Measurements from ENCODE around the gene KLK1. TPM values are rescaled to one million over a fixed set of nuclear protein-coding genes. Genes with fewer than 3 reads are reported as not detected.

KLK1 gene
- total RNA-seq, 3 donors from 2014 or later: 0.33 to 0.44 TPM; not detected in 1

DNA sequence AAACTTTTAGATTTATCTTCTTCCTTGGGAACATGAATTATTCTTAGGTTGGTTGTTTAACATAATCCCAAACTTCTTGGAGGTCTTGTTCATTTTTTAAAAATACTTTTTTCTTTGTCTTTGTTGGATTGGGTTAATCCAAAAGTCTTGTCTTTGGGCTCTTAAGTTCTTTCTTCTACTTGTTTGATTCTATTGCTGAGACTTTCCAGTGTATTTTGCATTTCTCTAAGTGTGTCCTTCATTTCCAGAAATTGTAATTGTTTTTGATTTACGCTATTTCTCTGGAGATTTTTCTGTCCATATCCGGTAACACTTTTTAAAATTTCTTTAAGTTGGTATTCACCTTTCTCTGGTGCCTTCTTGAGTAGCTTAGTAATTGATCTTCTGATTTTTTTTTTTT is 19.6 kb upstream of the KLK1 start:
- DNase-seq (ENCODE audit: low spot score in 2 of 2): no peak
- intact Hi-C loops (cut with DNase I; ENCODE audit: low total_unique reads): no loop called here

DNA sequence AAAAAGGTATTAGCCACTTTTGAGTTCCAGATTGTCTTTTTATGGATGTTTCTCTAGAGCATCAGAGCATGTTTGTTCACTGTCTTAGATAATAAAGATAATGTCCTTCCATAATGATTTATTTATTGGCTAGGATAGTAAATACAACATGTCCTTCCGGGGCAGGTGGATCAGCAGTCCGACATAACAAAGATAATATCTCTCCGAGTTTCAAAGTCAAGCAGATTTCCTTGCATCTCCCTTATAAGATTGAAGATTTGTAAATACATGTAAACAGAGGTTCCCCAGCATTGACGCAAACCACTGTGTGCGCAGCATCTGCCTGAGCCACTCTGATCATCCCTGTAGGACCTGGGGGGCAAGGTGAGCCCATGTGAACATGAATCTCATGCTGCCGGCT is 18.5 kb upstream of the KLK1 start:
- Histone ChIP-seq H3K27ac (no peak overlapping the region), H3K27me3 (peaks cover 0 to 5% of the 10 kb centered on the region in 2 donors), H3K4me1 (no peaks in the 10 kb centered on the region), H3K36me3 (no peaks in the 10 kb centered on the region), H3K4me3 (no peak overlapping the region), H3K9me3 (peaks cover 7 to 26% of the 10 kb centered on the region in 2 donors)
- intact Hi-C loops (cut with DNase I; ENCODE audit: low total_unique reads): no loop called here
- no peak for DNase-seq (ENCODE audit: low spot score in 2 of 2)
- TF ChIP-seq, protein P1, sequence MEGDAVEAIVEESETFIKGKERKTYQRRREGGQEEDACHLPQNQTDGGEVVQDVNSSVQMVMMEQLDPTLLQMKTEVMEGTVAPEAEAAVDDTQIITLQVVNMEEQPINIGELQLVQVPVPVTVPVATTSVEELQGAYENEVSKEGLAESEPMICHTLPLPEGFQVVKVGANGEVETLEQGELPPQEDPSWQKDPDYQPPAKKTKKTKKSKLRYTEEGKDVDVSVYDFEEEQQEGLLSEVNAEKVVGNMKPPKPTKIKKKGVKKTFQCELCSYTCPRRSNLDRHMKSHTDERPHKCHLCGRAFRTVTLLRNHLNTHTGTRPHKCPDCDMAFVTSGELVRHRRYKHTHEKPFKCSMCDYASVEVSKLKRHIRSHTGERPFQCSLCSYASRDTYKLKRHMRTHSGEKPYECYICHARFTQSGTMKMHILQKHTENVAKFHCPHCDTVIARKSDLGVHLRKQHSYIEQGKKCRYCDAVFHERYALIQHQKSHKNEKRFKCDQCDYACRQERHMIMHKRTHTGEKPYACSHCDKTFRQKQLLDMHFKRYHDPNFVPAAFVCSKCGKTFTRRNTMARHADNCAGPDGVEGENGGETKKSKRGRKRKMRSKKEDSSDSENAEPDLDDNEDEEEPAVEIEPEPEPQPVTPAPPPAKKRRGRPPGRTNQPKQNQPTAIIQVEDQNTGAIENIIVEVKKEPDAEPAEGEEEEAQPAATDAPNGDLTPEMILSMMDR (IDR thresholded peaks at IDR 0.05): no peak

More for the DNA sequence above, 19.6 kb upstream of the KLK1 start:
- Histone ChIP-seq H3K4me3 (no peak overlapping the region), H3K27me3 (peaks cover 0 to 2% of the 10 kb centered on the region in 2 donors), H3K27ac (no peak overlapping the region), H3K4me1 (no peaks in the 10 kb centered on the region), H3K9me3 (peaks cover 7 to 26% of the 10 kb centered on the region in 2 donors), H3K36me3 (no peaks in the 10 kb centered on the region)
- no peak for TF ChIP-seq POLR2AphosphoS5 (IDR thresholded peaks at IDR 0.05)
- TF ChIP-seq POLR2A (IDR thresholded peaks at IDR 0.05): no peak
- TF ChIP-seq, protein P1 (IDR thresholded peaks at IDR 0.05): no peak

DNA sequence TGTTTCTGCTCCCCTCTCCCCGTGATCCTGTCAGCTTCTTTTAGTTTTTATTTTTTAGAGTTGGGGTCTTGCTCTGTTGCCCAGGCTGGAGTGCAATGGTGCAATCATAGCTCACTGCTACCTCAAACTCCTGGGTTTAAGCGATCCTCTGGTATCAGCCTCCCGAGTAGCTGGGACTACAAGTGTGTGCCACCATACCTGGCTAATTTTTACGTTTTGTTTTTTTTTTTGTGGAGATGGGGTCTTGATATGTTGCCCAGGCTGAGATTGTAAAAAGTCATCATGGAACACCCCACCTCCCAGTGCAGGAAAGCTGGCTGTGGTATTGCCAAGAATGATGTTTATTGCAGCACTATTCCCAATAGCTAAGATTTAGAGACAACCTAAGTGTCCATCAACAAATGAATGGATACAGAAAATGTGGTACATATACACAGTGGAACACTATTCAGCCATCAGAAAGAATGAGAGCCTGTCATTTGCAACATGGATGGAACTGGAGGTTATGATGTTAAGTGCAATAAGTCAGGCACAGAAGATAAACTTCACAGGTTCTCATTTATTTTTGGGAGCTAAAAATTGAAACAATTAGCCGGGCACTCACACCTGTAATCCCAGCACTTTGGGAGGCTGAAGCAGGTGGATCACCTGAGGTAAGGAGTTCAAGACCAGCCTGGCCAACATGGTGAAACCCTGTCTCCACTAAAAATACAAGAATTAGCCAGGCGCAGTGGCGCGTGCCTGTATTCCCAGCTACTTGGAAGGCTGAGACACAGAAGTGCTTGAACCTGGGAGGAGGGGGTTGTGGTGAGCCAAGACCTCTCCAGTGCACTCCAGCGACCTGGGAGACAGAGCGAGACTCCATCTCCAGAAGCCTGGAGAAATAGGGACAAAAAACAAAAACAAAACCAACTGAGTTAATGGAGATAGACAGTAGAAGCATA is 16.4 kb upstream of the KLK1 start:
- no peak for TF ChIP-seq POLR2A (IDR thresholded peaks at IDR 0.05)
- TF ChIP-seq, protein P1 (IDR thresholded peaks at IDR 0.05): no peak
- TF ChIP-seq POLR2AphosphoS5 (IDR thresholded peaks at IDR 0.05): no peak
- no peaks in the 10 kb centered on the region for H3K4me1 ChIP-seq
- no peak overlapping the region for H3K27ac ChIP-seq
- no peak for DNase-seq (ENCODE audit: low spot score in 2 of 2)
- H3K9me3 ChIP-seq: peaks cover 7 to 26% of the 10 kb centered on the region in 2 donors
- intact Hi-C loops (cut with DNase I; ENCODE audit: low total_unique reads): no loop called here
- H3K36me3 ChIP-seq: no peaks in the 10 kb centered on the region
- H3K27me3 ChIP-seq: peaks cover 0 to 11% of the 10 kb centered on the region in 2 donors
- H3K4me3 ChIP-seq: no peak overlapping the region

DNA sequence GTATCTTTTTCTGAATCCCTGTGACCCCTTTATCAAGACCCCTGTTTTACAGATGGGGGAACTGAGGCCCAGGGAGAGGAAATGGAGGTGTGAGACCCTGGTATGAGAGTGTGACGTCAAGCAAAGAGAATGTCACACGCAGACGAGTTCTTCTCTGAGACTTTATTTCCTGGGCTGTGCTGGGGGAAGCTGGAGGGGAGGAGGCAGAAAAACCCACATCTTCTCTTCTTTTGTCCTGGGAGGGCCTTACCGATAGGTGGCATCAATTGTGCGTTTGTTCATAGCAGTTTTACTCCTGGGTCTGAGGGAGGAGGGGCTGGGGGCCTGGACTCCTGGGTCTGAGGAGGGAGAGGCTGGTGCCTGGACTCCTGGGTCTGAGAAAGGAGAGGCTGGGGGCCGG is 14.7 kb upstream of the KLK1 start:
- TF ChIP-seq, protein P1 (IDR thresholded peaks at IDR 0.05): no peak
- TF ChIP-seq POLR2AphosphoS5 (IDR thresholded peaks at IDR 0.05) (no peak), POLR2A (IDR thresholded peaks at IDR 0.05) (no peak)
- no peaks in the 10 kb centered on the region for H3K4me1 ChIP-seq
- no peak overlapping the region for H3K27ac ChIP-seq
- DNase-seq (ENCODE audit: low spot score in 2 of 2): no peak
- peaks cover 0 to 12% of the 10 kb centered on the region in 2 donors for H3K9me3 ChIP-seq
- intact Hi-C loops (cut with DNase I; ENCODE audit: low total_unique reads): no loop called here
- no peaks in the 10 kb centered on the region for H3K36me3 ChIP-seq
- H3K4me3 ChIP-seq: no peak overlapping the region
- peaks cover 0 to 14% of the 10 kb centered on the region in 2 donors for H3K27me3 ChIP-seq

DNA sequence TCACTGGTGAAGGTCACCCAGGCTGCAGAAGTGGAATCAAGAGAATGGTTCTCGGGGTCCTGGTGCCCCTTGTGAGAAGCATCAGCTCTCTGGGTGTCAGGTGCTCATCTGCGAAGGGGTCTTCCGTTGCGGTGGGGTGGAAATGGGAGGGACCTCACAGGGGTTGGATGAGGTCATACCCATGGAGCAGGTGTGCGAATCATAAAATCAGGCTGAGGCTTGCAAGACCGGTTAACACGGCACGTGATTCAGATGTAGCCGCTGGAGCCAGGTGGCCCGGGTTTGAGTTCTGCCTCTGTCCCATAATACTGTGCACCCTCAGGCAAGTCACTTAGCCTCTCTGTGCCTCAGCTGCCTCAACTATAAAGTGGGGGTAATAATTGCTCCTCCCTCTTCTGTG is 13.7 kb upstream of the KLK1 start:
- Histone ChIP-seq H3K36me3 (no peaks in the 10 kb centered on the region), H3K27me3 (peaks cover 0 to 20% of the 10 kb centered on the region in 2 donors), H3K27ac (no peak overlapping the region), H3K9me3 (peaks cover 0 to 2% of the 10 kb centered on the region in 2 donors), H3K4me3 (no peak overlapping the region), H3K4me1 (no peaks in the 10 kb centered on the region)
- no peak for DNase-seq (ENCODE audit: low spot score in 2 of 2)
- TF ChIP-seq, protein P1 (IDR thresholded peaks at IDR 0.05): no peak
- TF ChIP-seq POLR2A (IDR thresholded peaks at IDR 0.05) (no peak), POLR2AphosphoS5 (IDR thresholded peaks at IDR 0.05) (no peak)
- intact Hi-C loops (cut with DNase I; ENCODE audit: low total_unique reads): no loop called here

Data from breast epithelium (tissue), 4 donors.